Activated CD8-positive, alpha-beta T cell treated with anti-CD3 and anti-CD28 coated beads, Interleukin-2, amount 10 ng/mL, durations not matched to agents 7 days and 5 days (primary cell): ENCODE measurements around the gene ZNF276. TPM values are rescaled to one million over a fixed set of nuclear protein-coding genes. Genes with fewer than 3 reads are reported as not detected.
"Not testable (repeated sequence)": the region's sequence is repeated elsewhere in the genome, so short reads cannot be mapped to it uniquely, and the experiment has no call there.

Source experiments
- ATAC-seq: fragments of 150-1000 bp; cut with Tn5 transposase; one replicate; pipeline ENCODE4 v1.10.0; 2021; ENCODE audit warnings: moderate library complexity
- CTCF ChIA-PET: fragments of 350-600 bp; sonication (Branson Sonifier 250); formaldehyde crosslinking; loops from one replicate; lab custom pipeline; 2021; ENCODE audit warnings: antibody characterized with exemption; lab: Charles Lee
- POLR2A ChIA-PET: fragments of 350-600 bp; sonication (Branson Sonifier 250); formaldehyde crosslinking; loops from one replicate; lab custom pipeline; 2021; ENCODE audit warnings: antibody characterized with exemption; lab: Charles Lee
- DNase-seq: peaks from one replicate; pipeline ENCODE4 v3.0.0-alpha.2; 2020
- H3K27ac Mint-ChIP-seq: one replicate; pipeline ENCODE4 v1.8.0; 2021; ENCODE audit warnings: mild to moderate bottlenecking, mixed read lengths
- H3K27me3 Mint-ChIP-seq: one replicate; pipeline ENCODE4 v1.8.0; 2021; ENCODE audit warnings: low read depth, mixed read lengths
- H3K36me3 Mint-ChIP-seq: one replicate; pipeline ENCODE4 v1.8.0; 2021; ENCODE audit warnings: low read depth, mixed read lengths
- H3K4me1 Mint-ChIP-seq: one replicate; pipeline ENCODE4 v1.8.0; 2021; ENCODE audit warnings: low read depth, mixed read lengths
- H3K4me3 Mint-ChIP-seq: one replicate; pipeline ENCODE4 v1.8.0; 2021; ENCODE audit warnings: mild to moderate bottlenecking, mixed read lengths
- H3K9me3 Mint-ChIP-seq: one replicate; pipeline ENCODE4 v1.8.0; 2022; ENCODE audit warnings: mixed read lengths; ENCODE audit not compliant: insufficient read depth
- total RNA-seq, 2 experiments: library from RNA; stranded (reverse); gene quantifications; one replicate each; pipeline ENCODE4 v1.2.3, GENCODE V29; 2021

ZNF276 gene
- total RNA-seq, 2 experiments from 2014 or later: 67.5 to 69.6 TPM

- CTCF ChIA-PET: interaction anchor here (0.8 to 3.9 kb wide), 3 partner anchors 8 to 119 kb away, joined by 3 to 25 read pairs (median 4); partner anchors contain the start of gene FANCA
- Mint-ChIP-seq H3K4me1 (peaks cover 33% of the 10 kb centered on the region), H3K4me3 (no peak overlapping the region), H3K9me3 (no peaks in the 10 kb centered on the region), H3K36me3 (peaks cover 13% of the 10 kb centered on the region), H3K27me3 (no peaks in the 10 kb centered on the region), H3K27ac (no peak overlapping the region)
- POLR2A ChIA-PET: no interaction called here
- DNase-seq (no peak), ATAC-seq (no peak)
Measured at GRCh38 chr16:89697161-89697615, 24.1 kb upstream of the ZNF276 start.

- ChIA-PET POLR2A (no interaction called here), CTCF (interaction anchor here (0.8 to 4.4 kb wide), 4 partner anchors 9 to 165 kb away, joined by 3 to 25 read pairs (median 13); partner anchors contain the start of gene FANCA)
- no peak for DNase-seq
Measured at GRCh38 chr16:89697616-89698331, 23.6 kb upstream of the ZNF276 start.

GRCh38 chr16:89698717-89699116 is 22.6 kb upstream of the ZNF276 start:
- not testable (repeated sequence) for ATAC-seq, H3K4me3 Mint-ChIP-seq, H3K9me3 Mint-ChIP-seq, DNase-seq, H3K27me3 Mint-ChIP-seq, H3K27ac Mint-ChIP-seq, H3K36me3 Mint-ChIP-seq
- peaks cover 39% of the 10 kb centered on the region for H3K4me1 Mint-ChIP-seq
- ChIA-PET CTCF (interaction anchor here (1.0 to 4.4 kb wide), 12 partner anchors 9 to 212 kb away, joined by 3 to 59 read pairs (median 24); partner anchors contain the start of gene CDK10), POLR2A (interaction anchor here (0.7 kb wide), 1 partner anchor 153 kb away, joined by 4 read pairs; no protein-coding TSS in a partner anchor)

More at GRCh38 chr16:89697616-89698331, 23.6 kb upstream of the ZNF276 start:
- Mint-ChIP-seq H3K4me1 (peaks cover 39% of the 10 kb centered on the region), H3K36me3 (peaks cover 11% of the 10 kb centered on the region), H3K27me3 (no peaks in the 10 kb centered on the region), H3K9me3 (no peaks in the 10 kb centered on the region), H3K27ac (no peak overlapping the region), H3K4me3 (no peak overlapping the region)
- no peak for ATAC-seq

GRCh38 chr16:89699629-89700099 is 21.7 kb upstream of the ZNF276 start:
- not testable (repeated sequence) for H3K4me3 Mint-ChIP-seq, H3K27me3 Mint-ChIP-seq, DNase-seq, H3K9me3 Mint-ChIP-seq, ATAC-seq, H3K36me3 Mint-ChIP-seq, H3K27ac Mint-ChIP-seq
- H3K4me1 Mint-ChIP-seq: peaks cover 39% of the 10 kb centered on the region
- ChIA-PET CTCF (interaction anchor here (0.8 to 4.4 kb wide), 37 partner anchors 10 to 459 kb away, joined by 3 to 59 read pairs (median 4); partner anchors contain the start of genes CDK10, CHMP1A, MC1R and SPATA33), POLR2A (interaction anchor here (0.6 to 1.9 kb wide), 4 partner anchors 13 to 173 kb away, joined by 3 to 6 read pairs (median 4); partner anchors contain the start of genes CDK10 and TCF25)

DNA sequence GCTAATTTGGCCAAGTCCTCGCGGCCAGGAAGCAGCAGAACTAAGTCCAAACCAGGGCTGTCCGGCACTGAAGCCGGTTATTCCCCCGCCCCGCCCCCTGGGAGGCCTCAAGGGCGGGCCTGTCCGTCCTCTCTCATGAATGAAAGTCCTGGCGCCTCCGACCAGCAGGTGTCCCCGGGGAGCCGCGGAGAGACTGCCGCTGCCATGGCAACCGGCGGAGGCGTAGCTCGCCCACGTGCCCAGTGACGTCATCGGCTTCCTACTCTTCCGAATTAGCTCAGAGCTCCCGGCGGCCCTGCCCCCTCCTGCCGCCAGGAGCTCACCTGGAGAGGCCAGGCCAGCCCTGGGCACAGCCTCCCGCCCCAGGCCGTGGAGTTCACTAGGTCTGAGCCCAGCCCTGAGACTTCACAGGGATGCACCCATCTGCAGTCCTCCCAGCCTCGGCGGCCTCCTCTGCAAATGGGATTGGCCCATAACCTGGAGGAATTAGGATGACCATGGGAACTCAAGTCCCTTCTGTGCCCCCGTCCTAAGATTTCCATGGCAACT is 21.2 kb upstream of the ZNF276 start:
- ChIA-PET CTCF (interaction anchor here (0.7 to 4.4 kb wide), 40 partner anchors 9 to 459 kb away, joined by 3 to 59 read pairs (median 4); partner anchors contain the start of genes CDK10, CHMP1A, MC1R and SPATA33), POLR2A (interaction anchor here (1.0 to 1.9 kb wide), 5 partner anchors 13 to 173 kb away, joined by 3 to 6 read pairs (median 3); partner anchors contain the start of genes CDK10 and TCF25)
- H3K4me3 Mint-ChIP-seq: peak overlapping the region; percentile 76
- ATAC-seq (peak; percentile 32), DNase-seq (peak; percentile 97)
- H3K27me3 Mint-ChIP-seq: no peaks in the 10 kb centered on the region
- H3K27ac Mint-ChIP-seq: peak overlapping the region; percentile 77
- H3K9me3 Mint-ChIP-seq: no peaks in the 10 kb centered on the region
- H3K4me1 Mint-ChIP-seq: peaks cover 39% of the 10 kb centered on the region
- peaks cover 4% of the 10 kb centered on the region for H3K36me3 Mint-ChIP-seq

DNA sequence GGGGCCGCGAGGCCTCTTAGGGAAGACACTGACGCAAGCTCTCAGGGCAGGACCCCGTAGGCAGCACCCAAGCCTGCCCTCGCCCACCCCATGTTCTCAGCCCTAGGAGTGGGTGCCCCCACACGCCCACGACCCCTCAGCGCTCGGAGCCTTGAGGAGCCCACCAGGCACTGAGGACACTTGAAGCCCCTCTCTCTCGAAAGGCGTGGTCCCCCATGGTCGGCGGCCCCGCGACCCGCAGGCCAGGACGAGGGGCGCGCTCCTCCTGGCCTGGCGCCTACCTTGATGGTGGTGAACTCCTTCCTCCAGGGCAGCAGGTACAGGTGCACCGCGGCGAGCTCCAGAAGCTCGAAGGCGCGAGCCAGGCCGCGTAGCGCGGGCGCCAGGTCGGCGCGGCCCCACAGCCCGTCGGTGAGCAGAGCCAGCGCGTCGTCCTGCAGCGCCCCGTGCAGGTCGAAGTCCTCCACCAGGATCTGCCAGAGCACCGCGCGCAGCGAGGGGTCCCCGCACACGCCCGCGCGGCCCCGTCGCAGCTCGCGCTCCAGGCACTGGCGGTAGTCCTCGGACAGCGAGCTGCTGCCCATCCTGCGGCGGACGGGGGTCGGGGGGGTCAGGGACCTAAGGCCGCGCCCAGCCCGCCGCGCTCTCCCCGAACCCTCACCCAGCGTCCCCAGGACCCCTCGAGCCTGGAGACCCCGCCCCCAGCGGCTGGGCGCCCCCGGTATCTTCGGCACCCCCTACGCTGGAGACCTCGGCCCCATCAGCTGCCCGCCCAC is 20.5 kb upstream of the ZNF276 start:
- peak overlapping the region; percentile 76 for H3K4me3 Mint-ChIP-seq
- DNase-seq (peak; percentile 73), ATAC-seq (peak; percentile 34)
- POLR2A ChIA-PET: interaction anchor here (1.0 to 1.9 kb wide), 5 partner anchors 14 to 172 kb away, joined by 3 to 6 read pairs (median 3); partner anchors contain the start of genes CDK10 and TCF25
- peak overlapping the region; percentile 85 for H3K27ac Mint-ChIP-seq
- H3K9me3 Mint-ChIP-seq: no peaks in the 10 kb centered on the region
- H3K27me3 Mint-ChIP-seq: no peaks in the 10 kb centered on the region
- peaks cover 34% of the 10 kb centered on the region for H3K4me1 Mint-ChIP-seq
- H3K36me3 Mint-ChIP-seq: no peaks in the 10 kb centered on the region
- CTCF ChIA-PET: interaction anchor here (0.6 to 4.4 kb wide), 42 partner anchors 8 to 460 kb away, joined by 3 to 59 read pairs (median 4); partner anchors contain the start of genes CDK10, CHMP1A, MC1R and SPATA33

DNA sequence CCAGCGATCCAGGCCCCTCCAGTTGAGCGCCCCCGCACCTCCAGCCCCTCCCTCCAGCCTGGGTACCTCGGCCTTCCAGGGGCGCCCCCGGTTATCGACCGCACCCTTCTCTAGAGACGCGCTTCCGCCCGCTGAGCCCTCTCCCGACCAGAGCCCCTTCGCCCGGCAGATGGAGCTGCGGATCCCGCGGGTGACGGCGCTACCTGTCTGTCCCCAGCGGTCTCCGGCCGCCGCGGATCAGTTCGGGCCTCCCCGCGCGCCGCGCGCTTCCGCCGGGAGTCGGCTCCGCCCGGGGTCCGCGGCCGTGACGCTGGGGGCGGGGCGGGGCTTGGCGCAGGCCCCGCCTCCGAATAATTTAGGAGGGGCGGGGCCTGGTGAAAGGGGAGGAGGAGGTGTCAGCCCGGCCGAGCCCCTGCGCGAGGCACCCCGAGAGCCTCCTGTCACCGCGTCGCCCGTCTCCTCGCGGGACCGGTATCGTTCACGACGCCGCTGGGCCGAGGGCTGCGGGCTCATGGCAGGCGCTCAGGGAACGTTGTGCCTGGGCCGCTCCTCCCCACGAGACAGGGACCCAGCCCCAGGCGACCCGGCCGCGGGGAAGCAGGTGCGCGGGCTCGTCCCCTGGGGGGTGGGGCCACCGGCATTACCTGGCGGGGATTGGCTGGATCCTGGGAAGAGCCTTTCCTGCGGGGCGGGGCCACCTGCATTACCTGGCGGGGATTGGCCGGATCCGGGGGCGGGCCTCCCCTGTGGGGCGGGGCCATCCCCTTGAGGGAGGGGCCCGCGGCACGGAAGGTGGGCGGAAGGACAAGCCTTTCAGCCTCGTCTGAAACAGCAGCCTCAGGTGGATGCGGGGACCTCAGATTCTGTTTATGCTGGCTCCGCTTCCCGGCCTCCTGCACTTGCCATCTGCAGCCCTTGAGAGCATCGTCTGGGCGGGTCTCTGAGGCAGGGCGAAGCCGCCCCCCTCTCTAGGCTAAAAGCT is 19.6 kb upstream of the ZNF276 start, which contains the start of gene SPATA2L:
Gene SPATA2L, minus strand, starts transcription at position 281 of the 982 bp plus-strand sequence. CDS start 473 bp downstream, outside the sequence.
- Mint-ChIP-seq H3K9me3 (no peaks in the 10 kb centered on the region), H3K4me3 (peak within 1 kb of the TSS; percentile 76), H3K27ac (peak within 1 kb of the TSS; percentile 85), H3K4me1 (peaks cover 32% of the 10 kb centered on the region), H3K36me3 (no peaks in the 10 kb centered on the region), H3K27me3 (no peaks in the 10 kb centered on the region)
- ChIA-PET CTCF (interaction anchor here (0.6 to 4.4 kb wide), 15 partner anchors 9 to 209 kb away, joined by 3 to 59 read pairs (median 3); partner anchors contain the start of gene CDK10), POLR2A (interaction anchor here (1.0 to 2.3 kb wide), 6 partner anchors 21 to 171 kb away, joined by 3 to 10 read pairs (median 4); partner anchors contain the start of gene TCF25)
- DNase-seq (peak; percentile 96), ATAC-seq (peak; percentile 79)

- peaks cover 29% of the 10 kb centered on the region for H3K4me1 Mint-ChIP-seq
- ChIA-PET POLR2A (interaction anchor here (2.3 kb wide), 1 partner anchor 20 kb away, joined by 10 read pairs; no protein-coding TSS in a partner anchor), CTCF (interaction anchor here (2.0 to 5.6 kb wide), 4 partner anchors 86 to 206 kb away, joined by 6 to 116 read pairs (median 19); no protein-coding TSS in a partner anchor)
- no peak overlapping the region for H3K27ac Mint-ChIP-seq
- no peaks in the 10 kb centered on the region for H3K27me3 Mint-ChIP-seq
- H3K9me3 Mint-ChIP-seq: no peaks in the 10 kb centered on the region
- DNase-seq: no peak
- no peak for ATAC-seq
- H3K36me3 Mint-ChIP-seq: no peaks in the 10 kb centered on the region
- H3K4me3 Mint-ChIP-seq: no peak overlapping the region
Measured at GRCh38 chr16:89704281-89704680, 17.1 kb upstream of the ZNF276 start.

GRCh38 chr16:89705006-89705405 is 16.3 kb upstream of the ZNF276 start:
- H3K27me3 Mint-ChIP-seq: no peaks in the 10 kb centered on the region
- H3K36me3 Mint-ChIP-seq: no peaks in the 10 kb centered on the region
- DNase-seq (no peak), ATAC-seq (no peak)
- H3K4me3 Mint-ChIP-seq: no peak overlapping the region
- POLR2A ChIA-PET: no interaction called here
- H3K27ac Mint-ChIP-seq: no peak overlapping the region
- no peaks in the 10 kb centered on the region for H3K9me3 Mint-ChIP-seq
- H3K4me1 Mint-ChIP-seq: peaks cover 25% of the 10 kb centered on the region
- CTCF ChIA-PET: interaction anchor here (1.0 to 5.6 kb wide), 14 partner anchors 10 to 318 kb away, joined by 3 to 116 read pairs (median 6); partner anchors contain the start of genes CDK10 and MC1R
